SU-DHL-6 (cell line): ENCODE results near the gene KLRC4.
"Not testable (repeated sequence)": the region's sequence is repeated elsewhere in the genome, so short reads cannot be mapped to it uniquely, and the experiment has no call there.

Experiments
- EZH2phosphoT487 ChIP-seq: fragments of 200-600 bp; sonication (generic), shearing (Covaris generic); conservative IDR thresholded peaks from 2 replicates; pipeline ENCODE4 v1.6.1; 2018; ENCODE audit warnings: mild to moderate bottlenecking, antibody characterized with exemption, low read length, moderate library complexity, mixed read lengths
- TF ChIP-seq, protein P1 (sequence below): fragments of 200-600 bp; sonication (generic); IDR thresholded peaks from one replicate; pipeline ENCODE4 v1.5.1; 2017; ENCODE audit warnings: antibody characterized with exemption, mild to moderate bottlenecking, low read length, moderate library complexity; ENCODE audit not compliant: insufficient read depth, poor library complexity, severe bottlenecking

DNA sequence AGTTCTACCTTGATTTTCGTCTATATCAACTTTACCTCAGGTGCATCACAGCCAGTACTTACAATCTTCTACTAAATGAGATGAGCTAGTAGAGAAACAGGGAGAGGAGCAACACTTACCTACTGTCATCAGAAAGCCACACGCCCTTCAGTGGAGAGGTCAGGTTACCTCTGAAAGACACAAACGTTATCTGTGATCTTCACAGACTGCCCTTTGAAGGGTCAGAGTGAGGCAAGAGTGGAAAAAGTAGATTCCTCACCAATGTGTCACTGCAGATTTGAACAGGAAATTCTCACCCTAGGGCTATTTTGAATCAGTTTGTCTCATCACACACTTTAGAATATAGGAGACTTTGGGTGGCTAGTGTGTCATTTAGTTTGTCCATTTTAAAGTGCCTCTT is 12.6 kb upstream of the KLRC4 start:
- TF ChIP-seq, protein P1, sequence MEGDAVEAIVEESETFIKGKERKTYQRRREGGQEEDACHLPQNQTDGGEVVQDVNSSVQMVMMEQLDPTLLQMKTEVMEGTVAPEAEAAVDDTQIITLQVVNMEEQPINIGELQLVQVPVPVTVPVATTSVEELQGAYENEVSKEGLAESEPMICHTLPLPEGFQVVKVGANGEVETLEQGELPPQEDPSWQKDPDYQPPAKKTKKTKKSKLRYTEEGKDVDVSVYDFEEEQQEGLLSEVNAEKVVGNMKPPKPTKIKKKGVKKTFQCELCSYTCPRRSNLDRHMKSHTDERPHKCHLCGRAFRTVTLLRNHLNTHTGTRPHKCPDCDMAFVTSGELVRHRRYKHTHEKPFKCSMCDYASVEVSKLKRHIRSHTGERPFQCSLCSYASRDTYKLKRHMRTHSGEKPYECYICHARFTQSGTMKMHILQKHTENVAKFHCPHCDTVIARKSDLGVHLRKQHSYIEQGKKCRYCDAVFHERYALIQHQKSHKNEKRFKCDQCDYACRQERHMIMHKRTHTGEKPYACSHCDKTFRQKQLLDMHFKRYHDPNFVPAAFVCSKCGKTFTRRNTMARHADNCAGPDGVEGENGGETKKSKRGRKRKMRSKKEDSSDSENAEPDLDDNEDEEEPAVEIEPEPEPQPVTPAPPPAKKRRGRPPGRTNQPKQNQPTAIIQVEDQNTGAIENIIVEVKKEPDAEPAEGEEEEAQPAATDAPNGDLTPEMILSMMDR: not testable (repeated sequence)
- TF ChIP-seq EZH2phosphoT487: not testable (repeated sequence)
